HepG2 (cell line): ENCODE measurements around the gene LRRC4. TPM values are rescaled to one million over a fixed set of nuclear protein-coding genes. Genes with fewer than 3 reads are reported as not detected.

Experiments used
- DR1 ChIP-seq: sonication (generic); formaldehyde crosslinking; IDR thresholded peaks from 2 replicates; pipeline ENCODE4 v1.8.0; 2021; ENCODE audit warnings: mild to moderate bottlenecking, missing genetic modification reagents, inconsistent platforms
- FOXK2 ChIP-seq: fragments of 450-650 bp; IDR thresholded peaks from 2 replicates; pipeline ENCODE4 v1.6.1; 2016
- GATAD2A ChIP-seq: IDR thresholded peaks from 2 replicates; pipeline ENCODE4 v1.6.1; 2016
- GTF3A ChIP-seq: sonication (generic); formaldehyde crosslinking; conservative IDR thresholded peaks from 2 replicates; pipeline ENCODE4 v1.4.0; 2020; ENCODE audit warnings: mild to moderate bottlenecking, missing genetic modification reagents
- HHEX ChIP-seq: IDR thresholded peaks from 2 replicates; pipeline ENCODE4 v1.6.1; 2016; ENCODE audit warnings: control low read depth
- HNRNPL ChIP-seq: fragments of 200-400 bp; formaldehyde crosslinking; IDR thresholded peaks from 2 replicates; pipeline ENCODE4 v1.6.1; 2017; ENCODE audit warnings: mild to moderate bottlenecking, low read depth, low read length
- KAT2B ChIP-seq: fragments of 150-350 bp; IDR thresholded peaks from 2 replicates; pipeline ENCODE4 v1.6.1; 2014; ENCODE audit warnings: low read depth, low read length, borderline replicate concordance
- MEIS1 ChIP-seq: sonication (generic); formaldehyde crosslinking; IDR thresholded peaks from 2 replicates; pipeline ENCODE4 v1.9.0; 2021; ENCODE audit warnings: mild to moderate bottlenecking, missing genetic modification reagents, moderate library complexity, borderline replicate concordance
- NCOA2 ChIP-seq: sonication (generic); formaldehyde crosslinking; IDR thresholded peaks from 2 replicates; pipeline ENCODE4 v1.8.0; 2022; ENCODE audit warnings: inconsistent platforms
- NONO ChIP-seq, 2 experiments: fragments of 450-650 bp in 1 of 2; sonication (generic) in 1 of 2; formaldehyde crosslinking in 1 of 2; IDR thresholded peaks in 1 of 2; conservative IDR thresholded peaks in 1 of 2; 2 replicates each; pipeline versions ENCODE4 v1.6.1 to v1.8.0; 2017 to 2022; ENCODE audit warnings: mild to moderate bottlenecking in 1 of 2, missing genetic modification reagents in 1 of 2, moderate library complexity in 1 of 2
- NR3C1 ChIP-seq: sonication (generic); formaldehyde crosslinking; IDR thresholded peaks from 2 replicates; pipeline ENCODE4 v1.4.0; 2020; ENCODE audit warnings: missing genetic modification reagents
- PCBP1 ChIP-seq: fragments of 200-400 bp; formaldehyde crosslinking; IDR thresholded peaks from 2 replicates; pipeline ENCODE4 v1.6.1; 2017; ENCODE audit warnings: mild to moderate bottlenecking, low read depth, low read length, borderline replicate concordance
- ZBTB8A ChIP-seq: sonication (generic); formaldehyde crosslinking; IDR thresholded peaks from 2 replicates; pipeline ENCODE4 v1.4.0; 2020; ENCODE audit warnings: mild to moderate bottlenecking, low read depth, missing genetic modification reagents, borderline replicate concordance
- ZC3H13 ChIP-seq: sonication (generic); formaldehyde crosslinking; IDR thresholded peaks from 2 replicates; pipeline ENCODE4 v1.8.1; 2023; ENCODE audit warnings: mild to moderate bottlenecking, missing genetic modification reagents, moderate library complexity
- ZEB1 ChIP-seq: IDR thresholded peaks from 2 replicates; pipeline ENCODE4 v1.6.1; 2012; ENCODE audit warnings: mild to moderate bottlenecking, low read depth, inconsistent platforms; ENCODE audit not compliant: insufficient replicate concordance
- ZNF260 ChIP-seq: sonication (generic); formaldehyde crosslinking; IDR thresholded peaks from 2 replicates; pipeline ENCODE4 v1.4.0; 2020; ENCODE audit warnings: missing genetic modification reagents, low read depth, mild to moderate bottlenecking, borderline replicate concordance
- ZNF335 ChIP-seq: sonication (generic); formaldehyde crosslinking; IDR thresholded peaks from 2 replicates; pipeline ENCODE4 v1.4.0; 2020; ENCODE audit warnings: missing genetic modification reagents
- ZNF543 ChIP-seq: sonication (generic); formaldehyde crosslinking; IDR thresholded peaks from 2 replicates; pipeline ENCODE4 v1.4.0; 2020; ENCODE audit warnings: mild to moderate bottlenecking, missing genetic modification reagents
- ZNF615 ChIP-seq: sonication (generic); formaldehyde crosslinking; IDR thresholded peaks from 2 replicates; pipeline ENCODE4 v1.5.0; 2020; ENCODE audit warnings: mild to moderate bottlenecking, missing genetic modification reagents, borderline replicate concordance
- ZSCAN21 ChIP-seq: sonication (generic); formaldehyde crosslinking; IDR thresholded peaks from 2 replicates; pipeline ENCODE4 v1.8.0; 2022; ENCODE audit warnings: mild to moderate bottlenecking, missing genetic modification reagents, moderate library complexity, borderline replicate concordance
- polyA plus RNA-seq, 8 experiments: library from polyadenylated mRNA; depleted of rRNA in 3 of 8; stranded (reverse) in 7 of 8; unstranded in 1 of 8; fragments of >200 nt; fragmentation: Illumina TruSeq in 4 of 8; extraction: Trizol in 4 of 8; gene quantifications; 2 replicates each; pipeline versions ENCODE4 v1.2.1 to v1.2.3, GENCODE V29; 2011 to 2016; ENCODE audit warnings: low read depth in 4 of 8, missing spikeins in 1 of 8, mixed read lengths in 1 of 8; ENCODE audit not compliant: insufficient read depth in 1 of 8
- total RNA-seq, 5 experiments: library from RNA; depleted of rRNA; stranded (reverse); fragments of >200 nt; fragmentation: Illumina TruSeq; extraction: Trizol; gene quantifications; 2 replicates each; pipeline ENCODE4 v1.2.3, GENCODE V29; 2016; ENCODE audit warnings: low read depth in 1 of 5
- TF ChIP-seq, protein P1 (sequence below): sonication (generic); formaldehyde crosslinking; IDR thresholded peaks from 2 replicates; pipeline ENCODE4 v1.8.0; 2022; ENCODE audit warnings: mild to moderate bottlenecking, missing genetic modification reagents, moderate library complexity
- TF ChIP-seq, protein P2 (sequence below): sonication (generic); formaldehyde crosslinking; IDR thresholded peaks from 2 replicates; pipeline ENCODE4 v1.5.0; 2020; ENCODE audit warnings: mild to moderate bottlenecking, missing genetic modification reagents, borderline replicate concordance
- TF ChIP-seq, protein P3 (sequence below): sonication (generic); formaldehyde crosslinking; IDR thresholded peaks from 2 replicates; pipeline ENCODE4 v1.5.0; 2020; ENCODE audit warnings: mild to moderate bottlenecking, low read depth, missing genetic modification reagents, borderline replicate concordance

The LRRC4 gene
- total and polyA plus RNA-seq, 2 of the 13 experiments (the other 11 are each of a cell fraction or from before 2014, with no cell fraction given) = not detected

DNA sequence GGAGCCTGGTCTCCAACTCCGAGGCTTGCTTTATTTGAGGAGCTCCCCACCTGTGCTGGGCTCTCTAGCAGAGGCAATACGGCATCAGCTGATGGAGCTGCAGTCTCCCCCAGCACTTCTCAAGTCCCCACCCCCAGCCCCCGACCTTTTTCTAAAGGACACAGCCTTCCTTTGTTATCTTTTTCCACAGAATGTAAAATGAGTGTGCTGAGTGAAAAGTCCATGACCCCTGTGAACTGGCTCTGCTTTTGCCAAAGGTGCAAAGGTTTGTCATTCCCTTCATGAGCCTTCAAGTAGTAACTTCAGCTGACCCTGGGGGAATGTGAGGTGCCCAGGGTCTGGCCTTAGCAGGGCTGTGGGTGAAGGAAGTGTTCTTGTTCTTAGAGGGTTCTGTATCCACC is 25.5 kb downstream of the LRRC4 start (continued):
- TF ChIP-seq ZBTB8A = no peak
- peak; percentile 72 for TF ChIP-seq ZEB1
- TF ChIP-seq, protein P1, sequence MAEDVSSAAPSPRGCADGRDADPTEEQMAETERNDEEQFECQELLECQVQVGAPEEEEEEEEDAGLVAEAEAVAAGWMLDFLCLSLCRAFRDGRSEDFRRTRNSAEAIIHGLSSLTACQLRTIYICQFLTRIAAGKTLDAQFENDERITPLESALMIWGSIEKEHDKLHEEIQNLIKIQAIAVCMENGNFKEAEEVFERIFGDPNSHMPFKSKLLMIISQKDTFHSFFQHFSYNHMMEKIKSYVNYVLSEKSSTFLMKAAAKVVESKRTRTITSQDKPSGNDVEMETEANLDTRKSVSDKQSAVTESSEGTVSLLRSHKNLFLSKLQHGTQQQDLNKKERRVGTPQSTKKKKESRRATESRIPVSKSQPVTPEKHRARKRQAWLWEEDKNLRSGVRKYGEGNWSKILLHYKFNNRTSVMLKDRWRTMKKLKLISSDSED = no peak
- TF ChIP-seq DR1 (CRISPR knock-in tag) = no peak
- no peak for TF ChIP-seq GTF3A (CRISPR knock-in tag)
- TF ChIP-seq ZNF260 (CRISPR knock-in tag) = no peak
- no peak for TF ChIP-seq PCBP1
- TF ChIP-seq NR3C1 (CRISPR knock-in tag) = no peak
- no peak for TF ChIP-seq ZNF335 (CRISPR knock-in tag)
- no peak for TF ChIP-seq ZSCAN21
- TF ChIP-seq, protein P2, sequence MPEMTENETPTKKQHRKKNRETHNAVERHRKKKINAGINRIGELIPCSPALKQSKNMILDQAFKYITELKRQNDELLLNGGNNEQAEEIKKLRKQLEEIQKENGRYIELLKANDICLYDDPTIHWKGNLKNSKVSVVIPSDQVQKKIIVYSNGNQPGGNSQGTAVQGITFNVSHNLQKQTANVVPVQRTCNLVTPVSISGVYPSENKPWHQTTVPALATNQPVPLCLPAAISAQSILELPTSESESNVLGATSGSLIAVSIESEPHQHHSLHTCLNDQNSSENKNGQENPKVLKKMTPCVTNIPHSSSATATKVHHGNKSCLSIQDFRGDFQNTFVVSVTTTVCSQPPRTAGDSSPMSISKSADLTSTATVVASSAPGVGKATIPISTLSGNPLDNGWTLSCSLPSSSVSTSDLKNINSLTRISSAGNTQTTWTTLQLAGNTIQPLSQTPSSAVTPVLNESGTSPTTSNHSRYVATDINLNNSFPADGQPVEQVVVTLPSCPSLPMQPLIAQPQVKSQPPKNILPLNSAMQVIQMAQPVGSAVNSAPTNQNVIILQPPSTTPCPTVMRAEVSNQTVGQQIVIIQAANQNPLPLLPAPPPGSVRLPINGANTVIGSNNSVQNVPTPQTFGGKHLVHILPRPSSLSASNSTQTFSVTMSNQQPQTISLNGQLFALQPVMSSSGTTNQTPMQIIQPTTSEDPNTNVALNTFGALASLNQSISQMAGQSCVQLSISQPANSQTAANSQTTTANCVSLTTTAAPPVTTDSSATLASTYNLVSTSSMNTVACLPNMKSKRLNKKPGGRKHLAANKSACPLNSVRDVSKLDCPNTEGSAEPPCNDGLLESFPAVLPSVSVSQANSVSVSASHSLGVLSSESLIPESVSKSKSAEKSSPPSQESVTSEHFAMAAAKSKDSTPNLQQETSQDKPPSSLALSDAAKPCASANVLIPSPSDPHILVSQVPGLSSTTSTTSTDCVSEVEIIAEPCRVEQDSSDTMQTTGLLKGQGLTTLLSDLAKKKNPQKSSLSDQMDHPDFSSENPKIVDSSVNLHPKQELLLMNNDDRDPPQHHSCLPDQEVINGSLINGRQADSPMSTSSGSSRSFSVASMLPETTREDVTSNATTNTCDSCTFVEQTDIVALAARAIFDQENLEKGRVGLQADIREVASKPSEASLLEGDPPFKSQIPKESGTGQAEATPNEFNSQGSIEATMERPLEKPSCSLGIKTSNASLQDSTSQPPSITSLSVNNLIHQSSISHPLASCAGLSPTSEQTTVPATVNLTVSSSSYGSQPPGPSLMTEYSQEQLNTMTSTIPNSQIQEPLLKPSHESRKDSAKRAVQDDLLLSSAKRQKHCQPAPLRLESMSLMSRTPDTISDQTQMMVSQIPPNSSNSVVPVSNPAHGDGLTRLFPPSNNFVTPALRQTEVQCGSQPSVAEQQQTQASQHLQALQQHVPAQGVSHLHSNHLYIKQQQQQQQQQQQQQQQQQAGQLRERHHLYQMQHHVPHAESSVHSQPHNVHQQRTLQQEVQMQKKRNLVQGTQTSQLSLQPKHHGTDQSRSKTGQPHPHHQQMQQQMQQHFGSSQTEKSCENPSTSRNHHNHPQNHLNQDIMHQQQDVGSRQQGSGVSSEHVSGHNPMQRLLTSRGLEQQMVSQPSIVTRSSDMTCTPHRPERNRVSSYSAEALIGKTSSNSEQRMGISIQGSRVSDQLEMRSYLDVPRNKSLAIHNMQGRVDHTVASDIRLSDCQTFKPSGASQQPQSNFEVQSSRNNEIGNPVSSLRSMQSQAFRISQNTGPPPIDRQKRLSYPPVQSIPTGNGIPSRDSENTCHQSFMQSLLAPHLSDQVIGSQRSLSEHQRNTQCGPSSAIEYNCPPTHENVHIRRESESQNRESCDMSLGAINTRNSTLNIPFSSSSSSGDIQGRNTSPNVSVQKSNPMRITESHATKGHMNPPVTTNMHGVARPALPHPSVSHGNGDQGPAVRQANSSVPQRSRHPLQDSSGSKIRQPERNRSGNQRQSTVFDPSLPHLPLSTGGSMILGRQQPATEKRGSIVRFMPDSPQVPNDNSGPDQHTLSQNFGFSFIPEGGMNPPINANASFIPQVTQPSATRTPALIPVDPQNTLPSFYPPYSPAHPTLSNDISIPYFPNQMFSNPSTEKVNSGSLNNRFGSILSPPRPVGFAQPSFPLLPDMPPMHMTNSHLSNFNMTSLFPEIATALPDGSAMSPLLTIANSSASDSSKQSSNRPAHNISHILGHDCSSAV (CRISPR knock-in tag) = no peak
- TF ChIP-seq, protein P3, sequence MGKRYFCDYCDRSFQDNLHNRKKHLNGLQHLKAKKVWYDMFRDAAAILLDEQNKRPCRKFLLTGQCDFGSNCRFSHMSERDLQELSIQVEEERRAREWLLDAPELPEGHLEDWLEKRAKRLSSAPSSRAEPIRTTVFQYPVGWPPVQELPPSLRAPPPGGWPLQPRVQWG = no peak
- peak; percentile 50; the same call in 1 of the 2 replicates for TF ChIP-seq GATAD2A (CRISPR knock-in tag)
- TF ChIP-seq MEIS1 (CRISPR knock-in tag) = no peak
- no peak for TF ChIP-seq HHEX (CRISPR knock-in tag)
- no peak for TF ChIP-seq ZC3H13 (CRISPR knock-in tag)
- TF ChIP-seq KAT2B = no peak
- TF ChIP-seq ZNF615 (CRISPR knock-in tag) = no peak
- TF ChIP-seq ZNF543 (CRISPR knock-in tag) = no peak
- TF ChIP-seq HNRNPL = no peak
- no peak for TF ChIP-seq NCOA2 (CRISPR knock-in tag)
- no peak for TF ChIP-seq NONO (IDR thresholded peaks at IDR 0.05)
- no peak for TF ChIP-seq NONO (CRISPR knock-in tag; conservative IDR thresholded peaks at IDR 0.05)
- TF ChIP-seq FOXK2 = no peak
